ENCODE measurements around the gene LRRC37A3. TPM values are rescaled to one million over a fixed set of nuclear protein-coding genes. Genes with fewer than 3 reads are reported as not detected.
"Not testable (repeated sequence)": the region's sequence is repeated elsewhere in the genome, so short reads cannot be mapped to it uniquely, and the experiment has no call there.

Gene LRRC37A3
- total RNA-seq, 2 experiments from 2014 or later: 2.6 to 3.3 TPM

GRCh38 chr17:64941045-64941444 lies 21.8 kb upstream of the LRRC37A3 start:
- no peak for ATAC-seq
- H3K4me1 Mint-ChIP-seq: peaks cover 1% of the 10 kb centered on the region
- H3K9me3 Mint-ChIP-seq (ENCODE audit: low read depth): no peaks in the 10 kb centered on the region
- H3K27me3 Mint-ChIP-seq: no peaks in the 10 kb centered on the region
- no peak overlapping the region for H3K4me3 Mint-ChIP-seq
- DNase-seq: no peak
- H3K27ac Mint-ChIP-seq: no peak overlapping the region
- ChIA-PET POLR2A (no interaction called here), CTCF (interaction anchor here (0.9 to 3.2 kb wide), 4 partner anchors 20 to 521 kb away, joined by 3 to 13 read pairs (median 6); partner anchors contain the start of gene RGS9)
- no peaks in the 10 kb centered on the region for H3K36me3 Mint-ChIP-seq (ENCODE audit: low read depth)
- intact Hi-C loops (cut with DNase I, micrococcal nuclease): loop anchor here in 1 of 2 experiments (5.0 kb wide), 1 partner anchor 256 kb away; no protein-coding TSS in a partner anchor

- POLR2A ChIA-PET: interaction anchor here (0.6 kb wide), 2 partner anchors 50 to 1076 kb away, joined by 3 to 5 read pairs; no protein-coding TSS in a partner anchor
- no peak overlapping the region for H3K4me3 Mint-ChIP-seq
- intact Hi-C loops (cut with DNase I, micrococcal nuclease): loop anchor here in 1 of 2 experiments (5.0 kb wide), 1 partner anchor 257 kb away; no protein-coding TSS in a partner anchor
- no peaks in the 10 kb centered on the region for H3K9me3 Mint-ChIP-seq (ENCODE audit: low read depth)
- CTCF ChIA-PET: interaction anchor here (0.8 to 3.2 kb wide), 5 partner anchors 11 to 668 kb away, joined by 3 to 13 read pairs (median 4); no protein-coding TSS in a partner anchor
- H3K27ac Mint-ChIP-seq: no peak overlapping the region
- no peaks in the 10 kb centered on the region for H3K36me3 Mint-ChIP-seq (ENCODE audit: low read depth)
- DNase-seq: no peak
- H3K4me1 Mint-ChIP-seq: peaks cover 1% of the 10 kb centered on the region
- no peaks in the 10 kb centered on the region for H3K27me3 Mint-ChIP-seq
- no peak for ATAC-seq
Measured at GRCh38 chr17:64940055-64940454, 20.8 kb upstream of the LRRC37A3 start.

- peak; percentile 86 for ATAC-seq
- intact Hi-C loops (cut with DNase I, micrococcal nuclease): loop anchor here in 1 of 2 experiments (1.0 kb wide), 1 partner anchor 162 kb away; no protein-coding TSS in a partner anchor
- Mint-ChIP-seq H3K4me3 (no peak overlapping the region), H3K9me3 (ENCODE audit: low read depth) (no peaks in the 10 kb centered on the region), H3K4me1 (peaks cover 1% of the 10 kb centered on the region), H3K36me3 (ENCODE audit: low read depth) (no peaks in the 10 kb centered on the region), H3K27ac (no peak overlapping the region), H3K27me3 (no peaks in the 10 kb centered on the region)
- ChIA-PET CTCF (interaction anchor here (0.7 to 3.2 kb wide), 8 partner anchors 12 to 259 kb away, joined by 3 to 13 read pairs (median 4); partner anchors contain the start of genes LRRC37A3 and RGS9), POLR2A (no interaction called here)
- peak; percentile 76 for DNase-seq
Measured at GRCh38 chr17:64938925-64939474, 19.7 kb upstream of the LRRC37A3 start.

GRCh38 chr17:64938290-64938689 lies 19.0 kb upstream of the LRRC37A3 start:
- no peak overlapping the region for H3K4me3 Mint-ChIP-seq
- H3K27ac Mint-ChIP-seq: no peak overlapping the region
- ATAC-seq (peak; percentile 23), DNase-seq (no peak)
- intact Hi-C loops (cut with DNase I, micrococcal nuclease): no loop called here
- peaks cover 1% of the 10 kb centered on the region for H3K4me1 Mint-ChIP-seq
- no peaks in the 10 kb centered on the region for H3K9me3 Mint-ChIP-seq (ENCODE audit: low read depth)
- H3K36me3 Mint-ChIP-seq (ENCODE audit: low read depth): no peaks in the 10 kb centered on the region
- H3K27me3 Mint-ChIP-seq: no peaks in the 10 kb centered on the region
- ChIA-PET CTCF (interaction anchor here (0.7 to 1.8 kb wide), 12 partner anchors 9 to 285 kb away, joined by 3 to 7 read pairs (median 4); partner anchors contain the start of gene LRRC37A3), POLR2A (interaction anchor here (0.6 kb wide), 1 partner anchor 179 kb away, joined by 3 read pairs; no protein-coding TSS in a partner anchor)

DNA sequence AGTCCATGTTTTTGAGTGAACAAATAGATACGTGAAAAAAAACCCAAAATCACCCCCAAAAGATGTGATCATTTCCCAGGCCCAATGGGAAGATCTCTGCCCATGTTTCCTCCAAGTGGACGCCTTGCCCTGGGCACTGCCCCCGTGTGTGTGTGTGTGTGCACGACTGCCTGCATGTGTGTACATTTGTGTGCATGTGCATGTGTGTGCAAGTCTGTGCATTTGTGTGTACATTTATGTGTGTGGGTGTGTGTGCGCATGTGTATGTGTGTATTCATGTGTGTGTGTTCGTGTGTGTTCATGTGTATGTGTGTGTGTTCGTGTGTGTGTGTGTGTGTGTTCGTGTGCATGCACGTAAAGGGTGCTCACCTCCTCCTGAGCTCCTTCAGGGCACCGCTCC lies 16.8 kb upstream of the LRRC37A3 start:
- no peak overlapping the region for H3K4me3 Mint-ChIP-seq
- intact Hi-C loops (cut with DNase I, micrococcal nuclease): no loop called here
- ChIA-PET CTCF (no interaction called here), POLR2A (no interaction called here)
- no peaks in the 10 kb centered on the region for H3K9me3 Mint-ChIP-seq (ENCODE audit: low read depth)
- no peaks in the 10 kb centered on the region for H3K27me3 Mint-ChIP-seq
- H3K27ac Mint-ChIP-seq: no peak overlapping the region
- DNase-seq (no peak), ATAC-seq (no peak)
- no peaks in the 10 kb centered on the region for H3K36me3 Mint-ChIP-seq (ENCODE audit: low read depth)
- H3K4me1 Mint-ChIP-seq: peaks cover 2% of the 10 kb centered on the region

- DNase-seq; H3K36me3 Mint-ChIP-seq (ENCODE audit: low read depth); intact Hi-C loops (cut with DNase I, micrococcal nuclease); CTCF ChIA-PET; H3K9me3 Mint-ChIP-seq (ENCODE audit: low read depth); H3K27ac Mint-ChIP-seq; H3K4me3 Mint-ChIP-seq; H3K27me3 Mint-ChIP-seq; ATAC-seq; POLR2A ChIA-PET: not testable (repeated sequence)
- peaks cover 17% of the 10 kb centered on the region for H3K4me1 Mint-ChIP-seq
Measured at GRCh38 chr17:64934284-64934778, 15.1 kb upstream of the LRRC37A3 start.

DNA sequence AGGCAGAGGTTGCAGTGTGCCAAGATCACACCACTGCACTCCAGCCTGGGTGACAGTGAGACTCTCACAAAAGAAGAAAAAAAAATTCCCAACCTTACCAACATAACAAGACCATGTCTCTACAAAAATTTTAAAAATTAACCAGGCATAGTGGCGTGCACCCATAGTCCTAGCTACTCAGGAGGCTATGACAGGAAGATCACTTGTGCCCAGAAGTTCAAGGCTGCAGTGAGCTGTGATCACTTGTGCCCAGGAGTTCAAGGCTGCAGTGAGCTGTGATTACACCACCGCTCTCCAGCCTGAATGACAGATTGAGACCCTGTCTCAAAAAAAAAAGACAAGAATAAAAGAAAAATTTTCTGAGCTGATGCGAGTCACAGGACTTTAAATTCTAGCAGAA lies 13.6 kb upstream of the LRRC37A3 start:
- peaks cover 19% of the 10 kb centered on the region for H3K4me1 Mint-ChIP-seq
- DNase-seq; H3K4me3 Mint-ChIP-seq; ATAC-seq; H3K27me3 Mint-ChIP-seq; H3K27ac Mint-ChIP-seq; CTCF ChIA-PET; POLR2A ChIA-PET; intact Hi-C loops (cut with DNase I, micrococcal nuclease); H3K36me3 Mint-ChIP-seq (ENCODE audit: low read depth); H3K9me3 Mint-ChIP-seq (ENCODE audit: low read depth): not testable (repeated sequence)

- H3K4me3 Mint-ChIP-seq; intact Hi-C loops (cut with DNase I, micrococcal nuclease); ATAC-seq; H3K27ac Mint-ChIP-seq; POLR2A ChIA-PET; DNase-seq; H3K36me3 Mint-ChIP-seq (ENCODE audit: low read depth); H3K9me3 Mint-ChIP-seq (ENCODE audit: low read depth); CTCF ChIA-PET; H3K27me3 Mint-ChIP-seq: not testable (repeated sequence)
- H3K4me1 Mint-ChIP-seq: peaks cover 30% of the 10 kb centered on the region
Measured at GRCh38 chr17:64930374-64930773, 11.1 kb upstream of the LRRC37A3 start.

GRCh38 chr17:64929419-64930209 lies 10.3 kb upstream of the LRRC37A3 start:
- peak; percentile 61 for DNase-seq

DNA sequence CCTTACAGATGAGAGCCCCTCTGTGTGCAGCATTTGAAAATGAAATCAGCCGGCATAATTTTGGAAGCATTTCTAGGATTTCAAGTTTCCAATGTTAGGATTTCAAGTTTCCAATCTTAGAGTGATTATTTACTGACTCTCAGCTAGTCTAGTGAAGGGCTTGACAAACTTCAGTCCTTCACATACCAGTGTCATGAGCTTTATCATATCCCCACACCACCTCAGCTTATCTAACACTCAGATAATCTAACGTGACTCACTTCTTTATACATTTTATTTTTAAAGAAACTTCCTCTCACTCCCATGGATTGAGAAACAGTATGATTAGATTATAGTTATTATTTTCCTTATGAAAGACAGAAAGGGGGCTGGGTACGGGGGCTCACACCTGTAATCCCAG lies 9.4 kb upstream of the LRRC37A3 start:
- H3K27ac Mint-ChIP-seq; H3K4me3 Mint-ChIP-seq; H3K36me3 Mint-ChIP-seq (ENCODE audit: low read depth); POLR2A ChIA-PET; H3K9me3 Mint-ChIP-seq (ENCODE audit: low read depth); DNase-seq; ATAC-seq; H3K27me3 Mint-ChIP-seq: not testable (repeated sequence)
- intact Hi-C loops (cut with DNase I, micrococcal nuclease): loop anchor here in 1 of 2 experiments (5.0 kb wide), 1 partner anchor 174 kb away; no protein-coding TSS in a partner anchor
- CTCF ChIA-PET: interaction anchor here (0.6 to 2.0 kb wide), 3 partner anchors 9 to 254 kb away, joined by 3 to 7 read pairs (median 4); no protein-coding TSS in a partner anchor
- peaks cover 30% of the 10 kb centered on the region for H3K4me1 Mint-ChIP-seq

More at GRCh38 chr17:64929419-64930209, 10.3 kb upstream of the LRRC37A3 start:
- H3K27ac Mint-ChIP-seq: peak overlapping the region; percentile 59
- POLR2A ChIA-PET; H3K36me3 Mint-ChIP-seq (ENCODE audit: low read depth); H3K27me3 Mint-ChIP-seq; H3K4me3 Mint-ChIP-seq; H3K9me3 Mint-ChIP-seq (ENCODE audit: low read depth); CTCF ChIA-PET: not testable (repeated sequence)
- ATAC-seq: peak; percentile 95
- H3K4me1 Mint-ChIP-seq: peaks cover 30% of the 10 kb centered on the region
- intact Hi-C loops (cut with DNase I, micrococcal nuclease): loop anchor here in 1 of 2 experiments (5.0 kb wide), 1 partner anchor 173 kb away; no protein-coding TSS in a partner anchor

- H3K36me3 Mint-ChIP-seq (ENCODE audit: low read depth); H3K4me3 Mint-ChIP-seq; H3K27me3 Mint-ChIP-seq; H3K27ac Mint-ChIP-seq; POLR2A ChIA-PET; H3K9me3 Mint-ChIP-seq (ENCODE audit: low read depth): not testable (repeated sequence)
- intact Hi-C loops (cut with DNase I, micrococcal nuclease): loop anchor here (2.0 to 5.0 kb wide), 2 partner anchors 35 to 175 kb away; no protein-coding TSS in a partner anchor
- H3K4me1 Mint-ChIP-seq: peaks cover 35% of the 10 kb centered on the region
- CTCF ChIA-PET: interaction anchor here (0.7 to 2.0 kb wide), 3 partner anchors 10 to 37 kb away, joined by 3 to 7 read pairs (median 4); no protein-coding TSS in a partner anchor
- peak; percentile 75 for DNase-seq
- ATAC-seq: peak; percentile 69
Measured at GRCh38 chr17:64927444-64927843, 8.2 kb upstream of the LRRC37A3 start.

Measured in activated CD4-positive, alpha-beta T cell treated with anti-CD3 and anti-CD28 coated beads for 36 hours (primary cell).